Anterior cingulate cortex (tissue), 58 donors: Measurements from ENCODE around the gene CASP1.

ENCODE experiments used
- DNase-seq, 58 donors: peaks; one replicate each; lab custom pipeline; 2025; lab: John Stamatoyannopoulos, UW

CASP1 gene

DNA sequence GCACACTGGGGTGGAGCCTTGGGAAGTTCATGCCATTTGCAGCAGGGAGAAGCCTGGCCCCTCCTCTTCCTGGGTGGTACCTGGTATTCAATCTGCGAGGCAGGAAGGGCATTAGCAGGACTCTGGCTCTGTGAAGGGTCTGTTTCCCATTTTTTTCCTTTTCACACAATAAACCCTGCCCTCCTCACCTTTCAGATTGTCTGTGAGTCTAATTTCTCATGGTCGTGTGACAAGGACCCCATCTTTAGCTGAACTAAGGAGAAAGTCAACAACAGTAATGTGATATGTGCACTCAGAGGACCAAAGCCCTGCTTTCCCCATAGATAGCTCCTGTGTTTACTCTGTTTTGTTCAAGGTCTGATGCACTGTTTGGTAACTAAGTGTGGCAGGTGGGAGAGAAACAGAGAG lies 39.9 kb downstream of the CASP1 start:
- no peak for DNase-seq

DNA sequence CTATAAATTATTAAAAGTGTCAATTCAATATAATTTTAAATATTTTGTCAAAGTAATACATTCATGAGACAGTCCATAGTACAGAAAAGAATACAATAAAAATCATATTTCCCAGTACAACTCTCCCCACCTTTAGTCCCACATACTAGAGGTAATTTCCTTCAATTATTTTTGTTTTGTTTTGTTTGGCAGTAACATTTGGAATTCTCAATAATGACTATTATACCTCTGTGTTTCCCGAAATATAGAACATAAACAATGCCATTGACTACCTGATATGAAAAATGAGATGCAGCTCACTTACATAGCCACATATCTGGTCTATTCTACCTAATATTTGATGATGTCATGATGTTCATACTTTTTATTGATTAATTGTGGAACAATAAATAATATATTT lies 42.2 kb downstream of the CASP1 start:
- no peak for DNase-seq

DNA sequence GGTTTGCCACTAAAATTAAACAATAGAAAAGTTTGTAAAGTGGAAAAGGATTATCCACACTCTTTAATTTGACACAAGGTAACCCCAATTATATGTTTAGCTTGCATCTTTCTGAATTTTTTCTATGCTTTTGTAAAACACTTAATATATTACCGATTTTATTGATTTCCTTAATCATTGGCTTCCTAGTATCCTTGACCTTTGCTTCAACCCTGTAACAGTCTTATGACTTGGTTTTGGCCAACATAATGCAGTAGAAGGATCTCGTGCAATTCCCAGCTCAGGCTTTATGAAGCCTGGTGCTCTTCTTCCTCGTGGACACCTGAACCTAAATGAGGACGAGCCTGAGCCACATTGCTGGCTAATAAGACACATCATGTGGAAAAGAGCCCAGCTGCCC lies 43.0 kb downstream of the CASP1 start:
- no peak for DNase-seq

DNA sequence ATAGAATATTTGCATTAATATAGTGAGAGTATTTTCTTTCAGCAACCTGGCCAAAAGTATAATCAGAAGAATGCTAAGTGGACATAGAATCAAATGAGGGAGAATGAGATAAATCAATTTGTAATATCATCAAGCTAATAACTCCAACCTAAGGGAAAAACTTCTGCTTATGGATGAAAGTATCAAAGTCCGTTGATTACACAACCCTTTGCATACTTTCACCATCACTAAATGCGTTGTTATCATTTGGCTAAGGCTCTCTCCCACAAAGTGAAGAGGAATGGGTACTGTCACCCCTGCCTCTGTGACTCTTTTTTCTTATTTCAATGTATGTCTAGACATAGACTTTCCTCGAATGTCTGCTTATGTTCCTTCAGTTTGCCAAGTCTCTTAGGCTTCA lies 50.1 kb downstream of the CASP1 start:
- no peak for DNase-seq

DNA sequence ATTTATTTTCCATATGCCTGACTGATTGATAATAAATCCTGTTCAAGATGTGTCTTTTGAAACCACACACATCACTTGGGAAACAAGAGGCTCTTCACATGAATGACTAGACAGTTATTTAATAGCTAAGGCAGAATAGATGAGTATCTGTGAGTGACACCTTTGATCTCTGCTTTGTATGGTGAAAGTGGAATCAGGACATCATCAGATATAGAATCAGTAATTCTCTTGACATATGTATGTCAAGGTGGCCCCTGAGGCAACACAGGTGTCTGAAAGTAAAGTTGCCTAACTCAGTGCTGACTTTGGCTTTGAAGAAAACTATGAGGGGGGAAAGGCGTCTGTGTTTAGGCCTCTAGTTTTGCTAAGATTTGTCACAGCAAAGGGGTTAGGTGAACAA lies 55.1 kb downstream of the CASP1 start:
- no peak for DNase-seq
